ENCODE data around the gene OCA2.

Gene OCA2

GRCh38 chr15:27865926-27866325 is 233.2 kb downstream of the OCA2 start:
- no peak for DNase-seq (ENCODE audit: low read depth, low spot score)
- no peaks in the 10 kb centered on the region; the same call in 1 of the 2 replicates for H3K36me3 ChIP-seq (ENCODE audit: control insufficient read depth, insufficient read depth, low read length)
- H3K27ac ChIP-seq (ENCODE audit: low read length), result no peak overlapping the region
- H3K4me3 ChIP-seq (ENCODE audit: low read length), result no peak overlapping the region
- no peaks in the 10 kb centered on the region for H3K4me1 ChIP-seq (ENCODE audit: control insufficient read depth, insufficient read depth, low read length)
- WGBS (ENCODE audit: insufficient coverage, insufficient read length), result no CpG with 5 or more reads among the region's 3 CpGs
- H3K9me3 ChIP-seq (ENCODE audit: control insufficient read depth, insufficient read depth, low read length), result peaks cover 3% of the 10 kb centered on the region
- no peaks in the 10 kb centered on the region for H3K27me3 ChIP-seq (ENCODE audit: control insufficient read depth, insufficient read depth, low read length)

- H3K9me3 ChIP-seq (ENCODE audit: control insufficient read depth, insufficient read depth, low read length), result peaks cover 3% of the 10 kb centered on the region
- H3K4me1 ChIP-seq (ENCODE audit: control insufficient read depth, insufficient read depth, low read length), result no peaks in the 10 kb centered on the region
- H3K27me3 ChIP-seq (ENCODE audit: control insufficient read depth, insufficient read depth, low read length), result no peaks in the 10 kb centered on the region
- no peak overlapping the region for H3K4me3 ChIP-seq (ENCODE audit: low read length)
- H3K27ac ChIP-seq (ENCODE audit: low read length), result no peak overlapping the region
- no peaks in the 10 kb centered on the region for H3K36me3 ChIP-seq (ENCODE audit: control insufficient read depth, insufficient read depth, low read length)
- no peak for DNase-seq (ENCODE audit: low read depth, low spot score)
- no CpG with 5 or more reads among the region's 12 CpGs for WGBS (ENCODE audit: insufficient coverage, insufficient read length)
Observed at GRCh38 chr15:27865323-27865922, 233.7 kb downstream of the OCA2 start.

GRCh38 chr15:27864719-27865118 is 234.4 kb downstream of the OCA2 start:
- no CpG with 5 or more reads among the region's 8 CpGs for WGBS (ENCODE audit: insufficient coverage, insufficient read length)
- H3K27ac ChIP-seq (ENCODE audit: low read length), result no peak overlapping the region
- peaks cover 3% of the 10 kb centered on the region for H3K9me3 ChIP-seq (ENCODE audit: control insufficient read depth, insufficient read depth, low read length)

DNA sequence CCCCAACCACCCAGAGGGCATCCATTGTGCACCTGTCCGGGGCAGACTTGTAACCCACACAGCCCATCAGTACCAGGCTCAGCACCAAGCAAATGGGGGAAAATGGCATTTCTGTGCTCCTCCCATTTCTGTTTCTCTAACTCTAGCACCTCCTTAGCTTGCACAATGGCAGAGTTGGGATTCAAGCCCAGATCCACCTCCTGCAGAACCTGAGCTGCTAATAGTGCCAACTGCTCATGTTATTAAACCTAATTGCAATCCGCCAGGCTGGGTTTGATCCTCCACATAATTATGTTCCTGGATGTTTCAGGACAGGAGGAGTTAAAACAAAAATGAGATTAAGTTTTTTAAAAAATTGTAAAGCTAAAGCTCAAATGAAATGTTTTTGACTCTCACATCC is 235.0 kb downstream of the OCA2 start:
- Histone ChIP-seq H3K4me3 (ENCODE audit: low read length) (no peak overlapping the region), H3K27ac (ENCODE audit: low read length) (no peak overlapping the region), H3K36me3 (ENCODE audit: control insufficient read depth, insufficient read depth, low read length) (no peaks in the 10 kb centered on the region), H3K9me3 (ENCODE audit: control insufficient read depth, insufficient read depth, low read length) (peaks cover 3% of the 10 kb centered on the region), H3K27me3 (ENCODE audit: control insufficient read depth, insufficient read depth, low read length) (no peaks in the 10 kb centered on the region), H3K4me1 (ENCODE audit: control insufficient read depth, insufficient read depth, low read length) (no peaks in the 10 kb centered on the region)
- DNase-seq (ENCODE audit: low read depth, low spot score), result no peak
- WGBS (ENCODE audit: insufficient coverage, insufficient read length), result no CpG with 5 or more reads among the region's 2 CpGs

More at GRCh38 chr15:27864719-27865118, 234.4 kb downstream of the OCA2 start:
- Histone ChIP-seq H3K36me3 (ENCODE audit: control insufficient read depth, insufficient read depth, low read length) (no peaks in the 10 kb centered on the region), H3K27me3 (ENCODE audit: control insufficient read depth, insufficient read depth, low read length) (no peaks in the 10 kb centered on the region), H3K4me3 (ENCODE audit: low read length) (no peak overlapping the region), H3K4me1 (ENCODE audit: control insufficient read depth, insufficient read depth, low read length) (no peaks in the 10 kb centered on the region)
- DNase-seq (ENCODE audit: low read depth, low spot score), result no peak

GRCh38 chr15:27863000-27863399 is 236.1 kb downstream of the OCA2 start:
- Histone ChIP-seq H3K36me3 (ENCODE audit: control insufficient read depth, insufficient read depth, low read length) (no peaks in the 10 kb centered on the region), H3K27me3 (ENCODE audit: control insufficient read depth, insufficient read depth, low read length) (no peaks in the 10 kb centered on the region), H3K4me1 (ENCODE audit: control insufficient read depth, insufficient read depth, low read length) (no peaks in the 10 kb centered on the region), H3K27ac (ENCODE audit: low read length) (no peak overlapping the region), H3K4me3 (ENCODE audit: low read length) (no peak overlapping the region), H3K9me3 (ENCODE audit: control insufficient read depth, insufficient read depth, low read length) (peaks cover 3% of the 10 kb centered on the region)
- WGBS (ENCODE audit: insufficient coverage, insufficient read length), result no CpG with 5 or more reads among the region's 6 CpGs
- DNase-seq (ENCODE audit: low read depth, low spot score), result no peak

GRCh38 chr15:27861171-27861570 is 237.9 kb downstream of the OCA2 start:
- WGBS (ENCODE audit: insufficient coverage, insufficient read length), result no CpG with 5 or more reads among the region's 8 CpGs
- Histone ChIP-seq H3K4me3 (ENCODE audit: low read length) (no peak overlapping the region), H3K9me3 (ENCODE audit: control insufficient read depth, insufficient read depth, low read length) (peaks cover 3% of the 10 kb centered on the region; the same call in 1 of the 2 replicates)

GRCh38 chr15:27855137-27855536 is 244.0 kb downstream of the OCA2 start:
- Histone ChIP-seq H3K4me3 (ENCODE audit: low read length) (no peak overlapping the region), H3K4me1 (ENCODE audit: control insufficient read depth, insufficient read depth, low read length) (no peaks in the 10 kb centered on the region; the same call in 1 of the 2 replicates), H3K9me3 (ENCODE audit: control insufficient read depth, insufficient read depth, low read length) (no peaks in the 10 kb centered on the region; the same call in none of the 2 replicates), H3K27ac (ENCODE audit: low read length) (no peak overlapping the region), H3K27me3 (ENCODE audit: control insufficient read depth, insufficient read depth, low read length) (no peaks in the 10 kb centered on the region), H3K36me3 (ENCODE audit: control insufficient read depth, insufficient read depth, low read length) (no peaks in the 10 kb centered on the region)
- WGBS (ENCODE audit: insufficient coverage, insufficient read length), result no CpG with 5 or more reads among the region's 4 CpGs
- no peak for DNase-seq (ENCODE audit: low read depth, low spot score)

More at GRCh38 chr15:27861171-27861570, 237.9 kb downstream of the OCA2 start:
- no peaks in the 10 kb centered on the region for H3K4me1 ChIP-seq (ENCODE audit: control insufficient read depth, insufficient read depth, low read length)
- no peak for DNase-seq (ENCODE audit: low read depth, low spot score)
- H3K27me3 ChIP-seq (ENCODE audit: control insufficient read depth, insufficient read depth, low read length), result no peaks in the 10 kb centered on the region
- no peak overlapping the region for H3K27ac ChIP-seq (ENCODE audit: low read length)
- no peaks in the 10 kb centered on the region for H3K36me3 ChIP-seq (ENCODE audit: control insufficient read depth, insufficient read depth, low read length)

DNA sequence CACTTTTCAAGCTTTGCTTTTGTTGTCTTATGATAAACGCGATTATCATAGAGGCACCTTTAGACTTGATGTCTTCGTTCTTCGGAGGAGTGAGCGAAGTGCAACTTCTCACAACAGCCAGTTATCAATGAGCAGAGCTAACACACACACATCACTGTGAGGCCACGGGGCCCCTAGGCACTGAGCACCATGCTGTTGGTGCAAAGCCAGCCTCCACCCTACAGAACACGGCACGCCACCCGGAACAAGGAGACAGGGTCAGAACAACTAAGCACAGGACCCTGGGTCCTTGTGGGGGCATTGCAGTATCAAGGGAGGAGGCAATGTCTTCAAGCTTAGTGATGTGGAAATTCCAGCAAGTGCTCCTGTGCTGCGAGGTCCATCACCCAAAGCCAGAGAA is 244.5 kb downstream of the OCA2 start:
- no CpG with 5 or more reads among the region's 10 CpGs for WGBS (ENCODE audit: insufficient coverage, insufficient read length)
- H3K27ac ChIP-seq (ENCODE audit: low read length), result no peak overlapping the region
- H3K36me3 ChIP-seq (ENCODE audit: control insufficient read depth, insufficient read depth, low read length), result no peaks in the 10 kb centered on the region

GRCh38 chr15:27853624-27854455 is 245.3 kb downstream of the OCA2 start:
- no peaks in the 10 kb centered on the region; the same call in none of the 2 replicates for H3K9me3 ChIP-seq (ENCODE audit: control insufficient read depth, insufficient read depth, low read length)
- H3K27ac ChIP-seq (ENCODE audit: low read length), result no peak overlapping the region
- DNase-seq (ENCODE audit: low read depth, low spot score), result no peak
- H3K36me3 ChIP-seq (ENCODE audit: control insufficient read depth, insufficient read depth, low read length), result no peaks in the 10 kb centered on the region
- no peak overlapping the region for H3K4me3 ChIP-seq (ENCODE audit: low read length)
- H3K27me3 ChIP-seq (ENCODE audit: control insufficient read depth, insufficient read depth, low read length), result no peaks in the 10 kb centered on the region
- no peaks in the 10 kb centered on the region; the same call in 1 of the 2 replicates for H3K4me1 ChIP-seq (ENCODE audit: control insufficient read depth, insufficient read depth, low read length)
- no CpG with 5 or more reads among the region's 15 CpGs for WGBS (ENCODE audit: insufficient coverage, insufficient read length)

More for the DNA sequence above, 244.5 kb downstream of the OCA2 start:
- H3K9me3 ChIP-seq (ENCODE audit: control insufficient read depth, insufficient read depth, low read length), result no peaks in the 10 kb centered on the region; the same call in none of the 2 replicates
- H3K4me3 ChIP-seq (ENCODE audit: low read length), result no peak overlapping the region
- H3K27me3 ChIP-seq (ENCODE audit: control insufficient read depth, insufficient read depth, low read length), result no peaks in the 10 kb centered on the region
- DNase-seq (ENCODE audit: low read depth, low spot score), result no peak
- no peaks in the 10 kb centered on the region; the same call in 1 of the 2 replicates for H3K4me1 ChIP-seq (ENCODE audit: control insufficient read depth, insufficient read depth, low read length)

DNA sequence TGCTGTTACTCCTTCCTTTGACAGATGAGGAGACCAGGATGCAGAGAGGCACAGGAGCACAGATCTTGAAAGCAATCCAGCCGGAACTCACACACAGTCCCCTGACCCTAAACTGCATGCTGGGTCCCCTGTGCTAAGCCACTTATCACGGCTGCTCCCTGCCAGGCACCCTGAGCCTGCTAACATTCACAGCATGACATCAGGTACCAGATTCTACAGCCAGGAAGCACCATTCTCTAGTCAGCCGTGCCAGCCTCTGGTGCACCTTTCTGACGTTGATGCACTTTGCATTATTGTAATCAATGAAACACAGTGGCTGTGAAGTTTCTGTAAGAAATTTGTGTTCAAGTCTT is 247.3 kb downstream of the OCA2 start:
- WGBS (ENCODE audit: insufficient coverage, insufficient read length), result no CpG with 5 or more reads among the region's 4 CpGs

More for the DNA sequence above, 247.3 kb downstream of the OCA2 start:
- peaks cover 2% of the 10 kb centered on the region for H3K9me3 ChIP-seq (ENCODE audit: control insufficient read depth, insufficient read depth, low read length)
- H3K27me3 ChIP-seq (ENCODE audit: control insufficient read depth, insufficient read depth, low read length), result no peaks in the 10 kb centered on the region
- no peaks in the 10 kb centered on the region; the same call in 1 of the 2 replicates for H3K4me1 ChIP-seq (ENCODE audit: control insufficient read depth, insufficient read depth, low read length)
- H3K4me3 ChIP-seq (ENCODE audit: low read length), result no peak overlapping the region
- H3K36me3 ChIP-seq (ENCODE audit: control insufficient read depth, insufficient read depth, low read length), result no peaks in the 10 kb centered on the region
- H3K27ac ChIP-seq (ENCODE audit: low read length), result no peak overlapping the region
- no peak for DNase-seq (ENCODE audit: low read depth, low spot score)
